Measurements from ENCODE around the gene METTL13. TPM values are rescaled to one million over a fixed set of nuclear protein-coding genes. Genes with fewer than 3 reads are reported as not detected.
A peak's percentile ranks its signal among the peaks of the same experiment; 100 is the strongest.

METTL13 gene
- total and polyA plus RNA-seq, 2 donors (not counting 1 experiment from before 2014, with no cell fraction given): 27.3 to 38.0 TPM

DNA sequence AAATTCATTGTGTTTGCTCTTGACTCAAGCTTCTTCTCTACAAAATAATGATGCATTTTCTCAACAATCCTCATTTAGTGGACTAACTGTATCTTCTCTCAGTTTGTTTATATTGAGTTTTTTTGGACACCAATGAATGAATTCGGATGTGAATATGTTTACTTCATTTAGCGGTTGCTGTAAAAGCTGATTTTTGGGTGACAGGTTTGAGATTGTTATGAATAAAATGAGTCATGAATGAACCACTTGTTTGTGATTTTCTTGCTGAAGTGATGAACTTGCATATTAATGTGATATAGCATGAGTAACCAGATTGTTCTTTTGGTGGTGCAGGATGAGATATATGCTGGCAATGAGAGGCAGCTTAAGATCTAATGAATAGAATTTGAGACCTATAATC lies 62.9 kb downstream of the METTL13 start:
- Histone ChIP-seq H4K20me1 (ENCODE audit: control insufficient read depth, extremely low read depth, insufficient read depth, low read length) (no peaks in the 10 kb centered on the region), H3K27me3 (ENCODE audit: control insufficient read depth, insufficient read depth, low read length) (no peaks in the 10 kb centered on the region), H3K27ac (ENCODE audit: insufficient read depth, low read length) (no peak overlapping the region), H3K9me3 (ENCODE audit: control insufficient read depth, insufficient read depth, low read depth, low read length) (no peaks in the 10 kb centered on the region), H3K79me2 (ENCODE audit: control insufficient read depth, insufficient read depth, low read length) (no peaks in the 10 kb centered on the region), H3K36me3 (ENCODE audit: control insufficient read depth, insufficient read depth, low read length) (no peaks in the 10 kb centered on the region), H3K9ac (ENCODE audit: insufficient read depth, low read length) (no peak overlapping the region), H2AFZ (ENCODE audit: low read length) (no peak overlapping the region), H3K4me3 (replicated peaks in 1 of 4; ENCODE audit: control extremely low read depth in 1 of 4, insufficient read depth in 1 of 4, low read depth in 3 of 4, low read length in 4 of 4) (no peak overlapping the region), H3K4me2 (ENCODE audit: extremely low read depth, insufficient read depth, low read length) (no peak overlapping the region), H3K4me1 (ENCODE audit: control insufficient read depth, extremely low read depth, insufficient read depth, low read length) (no peaks in the 10 kb centered on the region)
- TF ChIP-seq EZH2 (IDR thresholded peaks at IDR 0.05; ENCODE audit: low read length, missing control alignments): no peak
- TF ChIP-seq, protein P1, sequence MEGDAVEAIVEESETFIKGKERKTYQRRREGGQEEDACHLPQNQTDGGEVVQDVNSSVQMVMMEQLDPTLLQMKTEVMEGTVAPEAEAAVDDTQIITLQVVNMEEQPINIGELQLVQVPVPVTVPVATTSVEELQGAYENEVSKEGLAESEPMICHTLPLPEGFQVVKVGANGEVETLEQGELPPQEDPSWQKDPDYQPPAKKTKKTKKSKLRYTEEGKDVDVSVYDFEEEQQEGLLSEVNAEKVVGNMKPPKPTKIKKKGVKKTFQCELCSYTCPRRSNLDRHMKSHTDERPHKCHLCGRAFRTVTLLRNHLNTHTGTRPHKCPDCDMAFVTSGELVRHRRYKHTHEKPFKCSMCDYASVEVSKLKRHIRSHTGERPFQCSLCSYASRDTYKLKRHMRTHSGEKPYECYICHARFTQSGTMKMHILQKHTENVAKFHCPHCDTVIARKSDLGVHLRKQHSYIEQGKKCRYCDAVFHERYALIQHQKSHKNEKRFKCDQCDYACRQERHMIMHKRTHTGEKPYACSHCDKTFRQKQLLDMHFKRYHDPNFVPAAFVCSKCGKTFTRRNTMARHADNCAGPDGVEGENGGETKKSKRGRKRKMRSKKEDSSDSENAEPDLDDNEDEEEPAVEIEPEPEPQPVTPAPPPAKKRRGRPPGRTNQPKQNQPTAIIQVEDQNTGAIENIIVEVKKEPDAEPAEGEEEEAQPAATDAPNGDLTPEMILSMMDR (conservative IDR thresholded peaks at IDR 0.05 in 1 of 2, IDR thresholded peaks at IDR 0.05 in 1 of 2; ENCODE audit: low read depth in 1 of 2, low read length in 2 of 2): no peak
- peak; percentile 2 to 22 for DNase-seq (ENCODE audit: low read depth in 2 of 2)

DNA sequence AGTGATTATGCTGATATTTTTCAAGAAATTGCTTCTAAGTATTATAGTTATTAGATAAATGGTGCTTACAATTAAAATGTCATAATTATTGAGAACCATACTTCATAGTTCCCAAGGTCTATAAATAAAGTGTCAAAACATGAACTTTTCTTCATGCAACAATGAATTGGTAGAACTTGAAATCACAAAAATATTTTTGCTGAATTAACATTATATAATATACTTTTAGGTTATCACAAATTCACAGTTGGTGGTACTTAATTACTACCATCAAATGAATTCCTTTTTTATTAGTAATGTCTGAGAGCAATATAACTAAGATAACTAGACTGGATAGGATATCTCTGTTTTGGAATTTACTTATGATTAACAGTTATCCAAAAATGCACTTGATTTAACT lies 64.5 kb downstream of the METTL13 start:
- no peak overlapping the region for H3K4me3 ChIP-seq (replicated peaks in 1 of 4; ENCODE audit: control extremely low read depth in 1 of 4, insufficient read depth in 1 of 4, low read depth in 3 of 4, low read length in 4 of 4)
- H4K20me1 ChIP-seq (ENCODE audit: control insufficient read depth, extremely low read depth, insufficient read depth, low read length): no peaks in the 10 kb centered on the region
- no peak for DNase-seq (ENCODE audit: low read depth in 2 of 2)
- no peaks in the 10 kb centered on the region for H3K79me2 ChIP-seq (ENCODE audit: control insufficient read depth, insufficient read depth, low read length)
- no peaks in the 10 kb centered on the region for H3K36me3 ChIP-seq (ENCODE audit: control insufficient read depth, insufficient read depth, low read length)
- no peak overlapping the region for H3K27ac ChIP-seq (ENCODE audit: insufficient read depth, low read length)
- no peaks in the 10 kb centered on the region for H3K9me3 ChIP-seq (ENCODE audit: control insufficient read depth, insufficient read depth, low read depth, low read length)
- no peaks in the 10 kb centered on the region for H3K4me1 ChIP-seq (ENCODE audit: control insufficient read depth, extremely low read depth, insufficient read depth, low read length)
- H3K27me3 ChIP-seq (ENCODE audit: control insufficient read depth, insufficient read depth, low read length): no peaks in the 10 kb centered on the region
- H2AFZ ChIP-seq (ENCODE audit: low read length): no peak overlapping the region
- H3K9ac ChIP-seq (ENCODE audit: insufficient read depth, low read length): no peak overlapping the region
- TF ChIP-seq, protein P1 (conservative IDR thresholded peaks at IDR 0.05 in 1 of 2, IDR thresholded peaks at IDR 0.05 in 1 of 2; ENCODE audit: low read depth in 1 of 2, low read length in 2 of 2): no peak
- H3K4me2 ChIP-seq (ENCODE audit: extremely low read depth, insufficient read depth, low read length): no peak overlapping the region

Other genes with a start within 250 kb of the METTL13 start
- gene MYOCOS, start 159.4 kb upstream of the METTL13 start, total RNA-seq: not detected in 2 replicates
- gene MYOCOS, start 159.4 kb upstream of the METTL13 start, polyA plus RNA-seq: not detected in 2 replicates
- 1.2 and 2.1 TPM in 2 replicates for gene MYOC, start 129.0 kb upstream of the METTL13 start, total RNA-seq
- gene MYOC, start 129.0 kb upstream of the METTL13 start, polyA plus RNA-seq: 1.1 and 2.0 TPM in 2 replicates
- gene VAMP4, start 39.6 kb upstream of the METTL13 start, total RNA-seq: 14.1 and 32.9 TPM in 2 replicates
- 21.8 and 29.0 TPM in 2 replicates for gene VAMP4, start 39.6 kb upstream of the METTL13 start, polyA plus RNA-seq
- gene DNM3, start 59.8 kb downstream of the METTL13 start, total RNA-seq: 1.8 and 3.6 TPM in 2 replicates
- gene DNM3, start 59.8 kb downstream of the METTL13 start, polyA plus RNA-seq: 1.6 and 1.9 TPM in 2 replicates